GM12872 (cell line): ENCODE results near the gene ADD3.

Source experiments
- CTCF ChIP-seq: IDR thresholded peaks from 3 replicates; pipeline ENCODE4 v1.5.1; 2011; ENCODE audit warnings: low read depth, mild to moderate bottlenecking, low read length, moderate library complexity; ENCODE audit not compliant: insufficient read depth

ADD3 gene

GRCh38 chr10:110137142-110137545 is 129.4 kb downstream of the ADD3 start:
- TF ChIP-seq CTCF: peak; percentile 70

- TF ChIP-seq CTCF: peak; percentile 56; the same call in 2 of the 3 replicates
Observed at GRCh38 chr10:110138197-110138812, 130.5 kb downstream of the ADD3 start.

- no peak for TF ChIP-seq CTCF
Observed at GRCh38 chr10:110141185-110141584, 133.4 kb downstream of the ADD3 start.

- TF ChIP-seq CTCF: no peak
Observed at GRCh38 chr10:110141871-110142635, 134.3 kb downstream of the ADD3 start.

- no peak for TF ChIP-seq CTCF
Observed at GRCh38 chr10:110142965-110143364, 135.2 kb downstream of the ADD3 start.

- TF ChIP-seq CTCF: no peak
Observed at GRCh38 chr10:110144507-110144906, 136.7 kb downstream of the ADD3 start.

- no peak for TF ChIP-seq CTCF
Observed at GRCh38 chr10:110147961-110148360, 140.2 kb downstream of the ADD3 start.
